Activated naive CD8-positive, alpha-beta T cell treated with anti-CD3 and anti-CD28 coated beads, Interleukin-2, amount 50 U/mL, for 24 hours (primary cell): ENCODE results near the gene DDX27.
"Not testable (repeated sequence)": the region's sequence is repeated elsewhere in the genome, so short reads cannot be mapped to it uniquely, and the experiment has no call there.

Experiments
- ATAC-seq: fragments of 150-1000 bp; cut with Tn5 transposase; one replicate; pipeline ENCODE4 v1.10.0; 2021
- DNase-seq: peaks from one replicate; pipeline ENCODE4 v3.0.0; 2021
- H3K27ac Mint-ChIP-seq: one replicate; pipeline ENCODE4 v1.8.0; 2021; ENCODE audit warnings: mild to moderate bottlenecking, mixed read lengths
- H3K27me3 Mint-ChIP-seq: one replicate; pipeline ENCODE4 v1.8.0; 2021; ENCODE audit warnings: mixed read lengths
- H3K36me3 Mint-ChIP-seq: one replicate; pipeline ENCODE4 v1.8.0; 2021; ENCODE audit warnings: low read depth, mixed read lengths
- H3K4me1 Mint-ChIP-seq: one replicate; pipeline ENCODE4 v1.8.0; 2021; ENCODE audit warnings: mixed read lengths
- H3K4me3 Mint-ChIP-seq: one replicate; pipeline ENCODE4 v1.8.0; 2021; ENCODE audit warnings: mild to moderate bottlenecking, moderate library complexity, mixed read lengths
- H3K9me3 Mint-ChIP-seq: one replicate; pipeline ENCODE4 v1.8.0; 2021; ENCODE audit warnings: mixed read lengths

DDX27 gene

DNA sequence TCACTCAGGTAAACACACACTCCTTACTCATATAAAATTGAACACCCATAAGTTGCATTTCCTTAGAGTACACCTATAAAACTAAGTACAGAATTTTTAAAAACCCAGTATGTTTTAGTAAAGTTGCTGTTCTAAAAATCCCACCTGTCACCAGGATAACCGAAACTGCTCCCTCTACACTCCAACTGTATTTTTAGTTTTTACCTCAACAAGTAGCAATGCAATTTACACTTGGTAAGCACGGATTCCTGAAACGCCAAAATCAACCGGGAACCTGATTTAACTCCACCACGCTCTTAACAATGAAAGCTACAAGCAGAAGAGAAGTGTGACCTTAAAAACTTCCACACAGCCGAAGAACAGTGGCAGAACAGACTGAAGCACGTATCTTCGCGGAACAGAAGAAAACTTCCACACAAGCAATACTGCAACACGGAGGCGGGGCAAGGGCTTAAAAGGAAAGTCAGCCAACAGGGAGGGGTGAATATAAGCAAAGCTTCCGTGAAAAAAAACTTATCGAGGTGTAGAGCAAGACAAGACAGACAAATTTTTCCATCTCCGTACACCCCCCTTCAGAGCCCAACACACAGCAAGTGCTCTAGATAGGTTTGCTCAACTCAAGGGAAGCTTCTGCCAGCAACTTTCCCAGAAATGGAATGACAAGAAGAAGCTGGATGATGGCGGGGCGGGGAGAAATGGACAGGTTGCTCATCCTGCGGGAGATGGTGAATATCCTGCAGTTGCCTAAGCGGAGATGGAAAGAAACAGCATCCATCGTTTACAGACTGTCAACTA, 32.5 kb upstream of the DDX27 start:
- Mint-ChIP-seq H3K9me3 (no peaks in the 10 kb centered on the region), H3K4me1 (peaks cover 55% of the 10 kb centered on the region), H3K27me3 (no peaks in the 10 kb centered on the region), H3K36me3 (peaks cover 20% of the 10 kb centered on the region), H3K27ac (peak overlapping the region; percentile 90), H3K4me3 (peak overlapping the region; percentile 90)
- ATAC-seq, result peak; percentile 51
- peak; percentile 64 for DNase-seq

DNA sequence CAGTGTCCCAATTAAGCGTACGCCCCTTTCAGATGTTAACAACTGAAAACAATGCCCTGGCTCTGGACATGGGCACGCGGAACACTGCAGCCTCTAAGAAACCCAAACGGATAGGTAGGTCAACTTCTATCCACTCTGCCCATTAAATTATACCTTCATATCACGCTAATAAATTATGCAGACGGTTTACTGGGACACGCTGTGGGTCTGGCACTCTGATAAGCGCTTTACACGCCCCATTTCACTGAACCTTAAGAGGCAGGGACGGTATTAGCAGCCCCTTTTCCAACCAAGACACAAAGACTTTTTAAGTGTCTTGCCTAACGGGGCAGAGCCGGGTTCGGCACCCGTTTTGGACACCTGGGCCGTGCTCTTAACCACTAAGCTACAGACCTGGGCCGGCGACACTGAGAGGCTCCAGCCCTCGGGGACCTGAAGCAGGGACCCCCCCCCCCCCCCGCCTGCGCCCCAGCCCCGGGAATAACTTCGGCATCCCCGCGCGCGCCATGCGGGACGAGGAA, 31.8 kb upstream of the DDX27 start:
- peaks cover 48% of the 10 kb centered on the region for H3K4me1 Mint-ChIP-seq
- H3K4me3 Mint-ChIP-seq, result peak overlapping the region; percentile 90
- no peaks in the 10 kb centered on the region for H3K27me3 Mint-ChIP-seq
- ATAC-seq (peak; percentile 13), DNase-seq (no peak)
- H3K9me3 Mint-ChIP-seq, result no peaks in the 10 kb centered on the region
- H3K36me3 Mint-ChIP-seq, result peaks cover 20% of the 10 kb centered on the region
- H3K27ac Mint-ChIP-seq, result peak overlapping the region; percentile 90

DNA sequence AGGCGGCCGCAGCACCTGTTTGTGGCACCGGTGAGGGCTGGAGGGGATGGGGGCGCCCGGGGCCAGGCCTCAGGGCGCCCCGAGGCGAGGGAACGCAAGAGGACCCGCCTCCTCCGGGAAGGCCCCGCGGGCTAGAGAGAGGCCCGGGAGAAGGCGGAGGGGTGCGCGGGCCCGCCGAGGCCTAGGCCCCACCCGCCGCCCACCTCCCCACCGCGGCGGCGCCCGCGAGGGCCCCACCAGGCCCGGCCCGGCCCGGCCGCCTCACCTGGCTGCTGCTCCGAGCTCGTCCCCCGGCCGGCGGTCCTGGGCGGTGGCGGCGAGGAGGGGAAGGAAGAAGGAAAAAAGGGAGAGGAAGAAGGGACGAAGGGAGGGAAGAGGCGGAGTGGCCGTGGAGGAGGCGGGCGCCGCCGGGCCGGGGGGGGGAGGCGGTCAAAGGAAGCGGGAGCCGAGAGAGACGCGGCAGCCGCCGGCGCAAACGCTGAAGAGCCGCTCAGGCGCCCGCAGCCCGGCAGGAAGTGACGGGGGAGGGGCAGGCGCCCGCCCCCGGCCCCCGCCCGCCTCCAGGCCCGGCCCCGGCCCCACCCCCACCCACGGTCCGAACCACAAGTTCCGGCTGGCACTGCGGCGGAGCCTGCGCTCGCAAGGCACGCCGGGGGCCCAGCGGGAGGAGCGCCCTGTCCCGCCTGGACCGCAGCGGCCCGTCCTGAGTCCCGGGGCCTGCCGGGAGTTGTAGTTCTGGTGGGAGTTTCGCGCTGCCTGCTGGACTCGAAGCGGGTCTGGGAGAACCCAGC, 31.2 kb upstream of the DDX27 start, which contains the start of gene STAU1:
STAU1 (minus strand) TSS at position 484 of the 791 bp plus-strand sequence. CDS start 22,133 bp downstream, outside the sequence.
- Mint-ChIP-seq H3K27me3 (no peaks in the 10 kb centered on the region), H3K36me3 (peaks cover 20% of the 10 kb centered on the region), H3K27ac (peak within 1 kb of the TSS; percentile 90), H3K9me3 (no peaks in the 10 kb centered on the region), H3K4me1 (peaks cover 42% of the 10 kb centered on the region), H3K4me3 (peak within 1 kb of the TSS; percentile 90)
- ATAC-seq (peak; percentile 96), DNase-seq (peak; percentile 94)

DNA sequence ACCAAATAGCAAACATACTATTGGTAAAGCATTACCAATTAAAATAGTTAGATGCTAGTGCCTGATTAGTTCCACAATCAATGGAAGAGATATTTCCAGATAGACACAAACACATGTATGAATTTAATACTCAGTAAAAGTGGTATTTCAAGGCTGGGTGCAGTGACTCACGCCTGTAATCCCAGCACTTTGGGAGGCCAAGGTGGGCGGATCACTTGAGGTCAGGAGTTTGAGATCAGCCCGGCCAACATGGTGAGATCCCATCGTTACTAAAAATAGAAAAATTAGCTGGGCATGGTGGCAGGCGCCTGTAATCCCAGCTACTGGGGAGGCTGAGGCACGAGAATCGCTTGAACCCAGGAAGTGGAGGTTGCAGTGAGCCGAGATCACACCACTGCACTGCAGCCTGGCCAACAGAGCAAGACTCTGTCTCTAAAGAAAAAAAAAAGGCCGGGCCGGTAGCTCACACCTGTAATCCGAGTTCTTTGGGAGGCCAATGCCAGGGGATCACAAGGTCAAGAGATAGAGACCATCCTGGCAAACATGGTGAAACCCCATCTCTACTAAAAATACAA, 26.2 kb upstream of the DDX27 start:
- not testable (repeated sequence) for H3K27ac Mint-ChIP-seq, H3K36me3 Mint-ChIP-seq, H3K9me3 Mint-ChIP-seq, H3K4me3 Mint-ChIP-seq, H3K4me1 Mint-ChIP-seq, DNase-seq, ATAC-seq, H3K27me3 Mint-ChIP-seq

DNA sequence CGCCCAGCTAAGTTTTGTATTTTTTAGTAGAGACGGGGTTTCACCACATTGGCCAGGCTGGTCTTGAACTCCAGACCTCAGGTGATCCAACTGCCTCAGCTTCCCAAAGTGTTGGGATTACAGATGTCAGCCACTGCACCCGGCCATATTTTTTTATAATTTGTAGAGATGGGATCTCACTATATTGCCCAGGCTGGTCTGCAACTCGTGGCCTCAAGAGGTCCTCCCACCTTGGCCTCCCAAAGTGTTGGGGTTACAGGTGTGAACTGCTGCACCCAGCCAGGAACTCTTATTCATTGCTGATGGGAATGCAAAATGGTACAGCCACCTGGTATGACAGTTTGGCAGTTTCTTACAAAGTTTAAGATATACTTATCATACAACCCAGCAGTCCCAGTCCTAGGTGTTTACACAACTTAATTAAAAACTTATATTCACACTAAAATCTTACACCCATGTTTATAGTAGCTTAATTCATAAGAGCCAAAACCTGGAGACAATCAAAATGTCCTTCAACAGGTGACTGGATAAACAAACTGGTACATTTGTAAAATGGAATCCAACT, 19.4 kb upstream of the DDX27 start:
- H3K4me1 Mint-ChIP-seq, result no peaks in the 10 kb centered on the region
- no peaks in the 10 kb centered on the region for H3K36me3 Mint-ChIP-seq
- H3K4me3 Mint-ChIP-seq, result no peak overlapping the region
- no peak overlapping the region for H3K27ac Mint-ChIP-seq
- no peaks in the 10 kb centered on the region for H3K9me3 Mint-ChIP-seq
- no peaks in the 10 kb centered on the region for H3K27me3 Mint-ChIP-seq
- ATAC-seq (no peak), DNase-seq (no peak)

DNA sequence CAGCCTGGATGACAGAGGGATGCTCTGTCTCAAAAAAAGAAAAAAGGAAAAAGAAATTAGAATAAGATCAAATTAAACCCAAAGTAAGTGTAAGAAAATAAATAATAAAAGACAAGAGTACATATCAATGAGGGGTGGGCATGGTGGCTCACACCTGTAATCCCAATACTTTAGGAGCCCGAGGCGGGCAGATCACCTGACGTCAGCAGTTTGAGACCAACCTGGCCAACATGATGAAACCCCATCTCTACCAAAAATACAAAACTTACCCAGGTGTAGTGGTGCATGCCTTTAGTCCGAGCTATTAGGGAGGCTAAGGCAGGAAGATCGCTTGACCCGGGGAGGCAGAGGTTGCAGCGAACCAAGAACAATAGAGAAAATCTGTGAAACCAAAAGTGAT, 16.2 kb upstream of the DDX27 start:
- Mint-ChIP-seq H3K4me3 (no peak overlapping the region), H3K36me3 (no peaks in the 10 kb centered on the region), H3K4me1 (no peaks in the 10 kb centered on the region), H3K9me3 (no peaks in the 10 kb centered on the region), H3K27ac (no peak overlapping the region), H3K27me3 (no peaks in the 10 kb centered on the region)
- no peak for DNase-seq
- no peak for ATAC-seq

DNA sequence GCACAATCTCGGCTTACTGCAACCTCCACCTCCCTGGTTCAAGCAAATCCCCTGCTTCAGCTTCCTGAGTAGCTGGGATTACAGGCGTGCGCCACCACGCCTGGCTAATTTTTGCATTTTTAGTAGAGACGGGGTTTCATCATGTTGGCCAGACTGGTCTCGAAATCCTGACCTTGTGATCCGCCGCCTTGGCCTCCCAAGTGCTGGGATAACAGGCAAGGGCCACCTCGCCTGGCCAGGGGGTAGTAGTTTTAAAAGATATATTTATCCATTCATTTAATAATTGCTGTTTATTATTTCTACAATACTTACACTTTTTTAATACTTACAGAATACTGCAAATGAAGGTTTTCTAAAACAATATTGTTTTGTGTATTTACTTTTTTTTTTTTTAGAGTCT, 15.5 kb upstream of the DDX27 start:
- Mint-ChIP-seq H3K9me3 (no peaks in the 10 kb centered on the region), H3K27me3 (no peaks in the 10 kb centered on the region), H3K4me1 (no peaks in the 10 kb centered on the region), H3K27ac (no peak overlapping the region), H3K4me3 (no peak overlapping the region), H3K36me3 (no peaks in the 10 kb centered on the region)
- no peak for ATAC-seq
- no peak for DNase-seq

DNA sequence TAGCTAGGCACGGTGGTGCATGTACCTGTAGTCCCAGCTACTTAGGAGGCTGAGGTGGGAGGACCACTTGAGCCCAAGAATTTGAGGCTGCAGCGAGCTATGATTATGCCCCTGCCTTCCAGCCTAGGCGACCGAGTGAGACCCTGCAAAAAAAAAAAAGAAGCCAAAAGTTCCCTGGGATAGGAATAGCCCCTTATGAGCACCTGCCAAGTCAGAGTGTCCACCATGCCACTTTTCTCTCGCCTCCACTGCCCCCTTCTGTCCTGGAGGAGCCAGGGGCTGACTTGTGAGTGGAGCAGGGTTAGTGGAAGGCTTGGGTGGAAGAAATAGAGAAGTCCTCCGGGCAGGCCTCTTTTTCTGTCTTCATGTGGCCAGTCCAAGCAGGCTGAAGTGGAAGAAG, 12.1 kb upstream of the DDX27 start:
- DNase-seq (no peak), ATAC-seq (peak; percentile 63)
- Mint-ChIP-seq H3K27ac (no peak overlapping the region), H3K4me3 (no peak overlapping the region), H3K4me1 (no peaks in the 10 kb centered on the region), H3K9me3 (peaks cover 6% of the 10 kb centered on the region), H3K36me3 (no peaks in the 10 kb centered on the region), H3K27me3 (no peaks in the 10 kb centered on the region)

DNA sequence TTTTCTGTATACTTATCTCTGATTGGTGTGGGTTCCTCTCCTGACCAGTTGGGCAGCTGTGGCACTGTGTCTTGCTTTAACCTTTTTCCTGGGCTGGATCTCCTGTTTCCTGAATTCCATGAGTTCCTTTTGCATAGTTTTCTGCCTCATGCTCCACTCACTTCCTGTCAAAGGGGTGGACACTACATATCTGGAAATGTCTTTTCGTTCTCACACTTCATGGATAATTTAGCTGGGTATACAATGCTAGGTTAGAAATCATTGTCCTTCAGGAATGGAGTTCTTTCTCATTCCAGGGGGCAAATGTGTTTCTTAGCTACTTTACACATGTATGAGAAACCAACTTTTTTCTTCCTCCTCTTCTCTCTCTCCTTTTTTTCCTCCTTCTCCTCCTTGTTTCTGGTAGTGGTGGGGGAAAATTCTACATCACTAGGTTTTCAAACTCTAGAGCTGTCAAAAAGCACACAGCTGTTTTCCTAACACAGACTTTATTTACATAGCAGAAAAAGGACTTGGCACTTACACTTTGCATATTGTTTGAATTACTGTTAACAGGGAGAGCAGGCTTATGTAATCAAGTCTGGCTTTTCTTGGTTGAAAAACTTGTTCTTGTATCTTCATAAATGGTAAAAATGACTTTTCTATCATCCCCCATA, 9.0 kb upstream of the DDX27 start:
- Mint-ChIP-seq H3K36me3 (no peaks in the 10 kb centered on the region), H3K4me1 (no peaks in the 10 kb centered on the region), H3K9me3 (peaks cover 6% of the 10 kb centered on the region), H3K4me3 (no peak overlapping the region), H3K27me3 (no peaks in the 10 kb centered on the region), H3K27ac (no peak overlapping the region)
- ATAC-seq (no peak), DNase-seq (no peak)

DNA sequence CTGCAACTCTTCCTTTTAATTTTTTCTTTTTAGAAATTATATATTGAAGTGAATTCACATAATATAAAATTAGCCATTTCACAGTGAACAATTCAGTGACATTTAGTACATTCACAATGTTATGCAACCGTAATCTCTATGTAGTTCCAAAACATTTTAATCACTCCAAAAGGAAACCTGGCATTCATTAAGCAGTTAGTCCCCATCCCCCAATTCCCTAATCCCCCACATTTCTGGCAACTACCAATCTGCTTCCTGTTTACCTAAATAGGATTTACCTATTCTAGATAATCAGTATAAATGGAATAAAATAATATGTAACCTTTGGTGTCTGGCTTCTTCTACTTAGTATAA, 8.5 kb upstream of the DDX27 start:
- H3K27me3 Mint-ChIP-seq, result no peaks in the 10 kb centered on the region
- ATAC-seq, result no peak
- no peaks in the 10 kb centered on the region for H3K36me3 Mint-ChIP-seq

DNA sequence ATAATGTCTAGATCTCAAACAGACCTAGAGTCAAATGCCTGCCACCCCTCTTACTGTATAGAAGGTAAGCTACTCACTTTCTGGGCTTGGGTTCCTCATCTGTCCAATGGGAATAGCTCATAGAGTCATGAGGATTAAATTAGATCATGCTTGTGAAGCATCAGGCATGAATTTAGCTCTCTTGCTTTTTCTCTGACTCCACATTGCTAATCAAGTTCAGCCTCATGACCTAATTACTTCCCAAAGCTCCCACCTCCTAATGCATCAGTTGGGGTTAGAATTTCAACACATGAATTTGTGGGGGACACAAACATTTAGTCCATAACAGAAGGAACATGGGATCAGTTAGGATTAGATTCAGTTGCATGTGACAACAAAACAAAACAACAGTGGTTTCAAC, 4.6 kb upstream of the DDX27 start:
- Mint-ChIP-seq H3K4me1 (peaks cover 14% of the 10 kb centered on the region), H3K27me3 (peaks cover 3% of the 10 kb centered on the region), H3K4me3 (no peak overlapping the region), H3K27ac (no peak overlapping the region), H3K9me3 (peaks cover 6% of the 10 kb centered on the region), H3K36me3 (peaks cover 6% of the 10 kb centered on the region)
- ATAC-seq (no peak), DNase-seq (no peak)

More for the DNA sequence above, 8.5 kb upstream of the DDX27 start:
- no peaks in the 10 kb centered on the region for H3K4me1 Mint-ChIP-seq
- DNase-seq, result no peak
- H3K9me3 Mint-ChIP-seq, result peaks cover 6% of the 10 kb centered on the region
- H3K4me3 Mint-ChIP-seq, result no peak overlapping the region
- no peak overlapping the region for H3K27ac Mint-ChIP-seq

DNA sequence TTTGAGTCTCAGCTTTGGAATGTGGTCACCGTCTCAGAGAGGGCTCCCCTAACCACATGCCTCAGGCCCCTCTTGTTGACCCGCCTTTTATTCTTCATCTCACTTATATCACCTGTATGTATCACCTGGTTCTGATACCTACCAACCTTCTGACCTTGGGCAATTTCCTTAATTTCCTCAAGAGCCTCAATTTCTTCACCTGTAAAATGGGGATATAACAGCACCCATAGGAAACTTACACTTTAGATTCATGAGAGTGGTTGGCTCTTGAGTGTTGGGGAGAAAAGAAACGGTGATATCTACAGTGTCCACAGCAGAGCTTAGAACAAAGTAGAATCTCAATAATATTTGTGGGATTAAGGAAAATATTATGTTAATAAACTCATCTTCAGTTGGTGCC, 4.0 kb upstream of the DDX27 start:
- no peak for DNase-seq
- no peak for ATAC-seq
- Mint-ChIP-seq H3K27me3 (peaks cover 3% of the 10 kb centered on the region), H3K27ac (no peak overlapping the region), H3K4me3 (no peak overlapping the region), H3K9me3 (peaks cover 3% of the 10 kb centered on the region), H3K36me3 (peaks cover 7% of the 10 kb centered on the region), H3K4me1 (peaks cover 21% of the 10 kb centered on the region)

DNA sequence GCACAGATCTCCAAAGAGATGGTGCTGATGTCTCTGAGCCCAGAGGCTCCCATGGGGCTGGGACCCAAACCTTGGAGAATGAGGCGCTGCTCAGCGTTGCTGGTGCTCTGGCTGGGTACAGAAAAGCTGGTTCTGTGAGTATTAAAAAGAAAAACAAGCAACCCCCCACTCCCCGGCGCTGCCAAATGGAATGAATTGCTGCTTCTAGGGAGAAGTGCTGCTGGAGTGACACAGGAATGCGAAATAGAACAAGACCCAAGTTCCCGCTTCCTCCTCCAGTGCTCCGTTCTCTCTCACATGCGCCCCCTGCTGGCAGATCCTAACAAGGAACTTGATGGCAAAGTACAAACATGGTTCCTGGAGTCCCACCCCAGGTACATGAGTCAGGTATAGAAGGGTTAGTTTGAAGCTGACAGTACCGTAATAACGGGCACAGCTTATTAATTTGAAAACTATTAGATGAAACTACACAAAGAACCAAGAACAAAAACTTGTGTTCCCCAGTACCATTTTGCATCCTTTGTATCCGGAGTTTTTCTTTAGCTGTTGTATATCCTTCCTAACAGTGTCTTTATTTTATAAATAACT, 2.1 kb upstream of the DDX27 start:
- peak; percentile 98 for DNase-seq
- ATAC-seq, result peak; percentile 79
- Mint-ChIP-seq H3K27me3 (peaks cover 3% of the 10 kb centered on the region), H3K4me1 (peaks cover 35% of the 10 kb centered on the region), H3K9me3 (no peaks in the 10 kb centered on the region), H3K4me3 (peak overlapping the region; percentile 38), H3K27ac (peak overlapping the region; percentile 72), H3K36me3 (peaks cover 16% of the 10 kb centered on the region)

DNA sequence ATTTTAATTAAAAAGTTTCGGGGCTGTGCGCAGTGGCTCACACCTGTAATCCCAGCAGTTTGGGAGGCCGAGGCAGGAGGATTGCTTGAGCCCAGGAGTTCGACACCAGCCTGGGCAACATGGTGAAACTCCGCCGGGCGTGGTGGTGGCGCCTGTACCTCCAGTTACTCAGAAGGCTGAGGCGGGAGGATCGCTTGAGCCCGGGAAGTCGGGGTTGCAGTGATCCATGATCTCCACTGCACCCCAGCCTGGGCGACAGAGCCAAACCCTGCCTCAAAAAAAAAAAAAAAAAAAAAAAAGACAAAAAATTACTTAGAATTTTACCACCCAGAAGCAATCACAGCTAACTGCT, 501 bp upstream of the DDX27 start:
- not testable (repeated sequence) for DNase-seq, ATAC-seq

More for the DNA sequence above, 501 bp upstream of the DDX27 start:
- Mint-ChIP-seq H3K36me3 (peaks cover 27% of the 10 kb centered on the region), H3K4me1 (peaks cover 35% of the 10 kb centered on the region), H3K4me3 (peak overlapping the region; percentile 100), H3K27ac (peak overlapping the region; percentile 96)
- H3K9me3 Mint-ChIP-seq, H3K27me3 Mint-ChIP-seq: not testable (repeated sequence)
